AG04450 (cell line): ENCODE measurements around the gene PTPRR. TPM values are rescaled to one million over a fixed set of nuclear protein-coding genes. Genes with fewer than 3 reads are reported as not detected.

Experiments
- CTCF ChIA-PET: fragments of 300-600, 350-600 bp; formaldehyde crosslinking; extraction: SDS; loops from one replicate; lab custom pipeline; 2022; ENCODE audit warnings: antibody characterized with exemption, inconsistent platforms; lab: Charles Lee
- POLR2A ChIA-PET: fragments of 350-600 bp; formaldehyde crosslinking; extraction: SDS; loops from one replicate; lab custom pipeline; 2021; ENCODE audit warnings: antibody characterized with exemption, inconsistent platforms; lab: Yijun Ruan, JAX
- DNase-seq: peaks from one replicate; pipeline ENCODE4 v3.0.0-alpha.2; 2011; ENCODE audit warnings: low read depth, low spot score
- H3K27ac ChIP-seq: one replicate; pipeline ENCODE4 v1.5.1; 2012; ENCODE audit warnings: low read depth, low read length, control low read depth
- H3K27me3 ChIP-seq: one replicate; pipeline ENCODE4 v1.6.0; 2012; ENCODE audit warnings: low read length; ENCODE audit not compliant: control insufficient read depth, insufficient read depth
- H3K4me3 ChIP-seq: 2 replicates; pipeline ENCODE4 v1.5.1; 2011; ENCODE audit warnings: mild to moderate bottlenecking, low read depth, low read length, control low read depth
- H3K9me3 ChIP-seq: 2 replicates; pipeline ENCODE4 v1.5.1; 2012; ENCODE audit warnings: low read length; ENCODE audit not compliant: control insufficient read depth, insufficient read depth
- polyA plus RNA-seq: library from polyadenylated mRNA; depleted of rRNA; stranded (reverse); fragments of >200 nt; gene quantifications from 2 replicates; pipeline ENCODE4 v1.2.3, GENCODE V29; 2011; rRNA removed
- small RNA-seq: library from RNA; depleted of rRNA; stranded (forward); fragments of <200 nt; gene quantifications from one replicate; pipeline ENCODE3, GENCODE V24; 2012; ENCODE audit warnings: low read depth; ENCODE audit not compliant: insufficient read length
- TF ChIP-seq, protein P1 (sequence below): IDR thresholded peaks from 2 replicates; pipeline ENCODE4 v1.5.1; 2011; ENCODE audit warnings: low read depth, low read length, control low read depth, inconsistent platforms

Gene PTPRR
- polyA plus RNA-seq, 1 experiment = 0.07 TPM

DNA sequence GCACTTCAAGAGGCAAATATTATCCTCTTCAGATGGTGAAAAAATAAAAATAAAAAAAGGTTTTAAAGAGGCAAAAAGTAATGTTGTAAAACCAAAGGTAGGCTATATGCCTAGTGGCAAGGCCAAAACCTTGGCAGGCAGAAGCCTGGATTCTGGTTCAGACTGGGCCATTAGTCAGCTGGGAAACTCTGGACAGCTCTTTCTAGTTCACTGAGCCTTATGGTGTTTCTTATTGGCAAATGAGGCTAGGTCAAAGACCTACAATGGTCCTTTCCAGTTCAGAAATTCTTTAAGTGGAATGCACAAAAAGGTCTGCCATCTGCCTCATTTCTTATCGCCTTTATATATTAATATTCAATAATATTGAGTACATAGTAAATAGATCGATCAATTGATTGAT is 327.9 kb downstream of the PTPRR start:
- Histone ChIP-seq H3K9me3 (no peaks in the 10 kb centered on the region), H3K27me3 (no peaks in the 10 kb centered on the region), H3K27ac (no peak overlapping the region), H3K4me3 (no peak overlapping the region)
- DNase-seq = no peak
- ChIA-PET CTCF (interaction anchor here (0.6 to 1.3 kb wide), 2 partner anchors 100 to 128 kb away, joined by 7 to 8 read pairs; no protein-coding TSS in a partner anchor), POLR2A (no interaction called here)
- TF ChIP-seq, protein P1, sequence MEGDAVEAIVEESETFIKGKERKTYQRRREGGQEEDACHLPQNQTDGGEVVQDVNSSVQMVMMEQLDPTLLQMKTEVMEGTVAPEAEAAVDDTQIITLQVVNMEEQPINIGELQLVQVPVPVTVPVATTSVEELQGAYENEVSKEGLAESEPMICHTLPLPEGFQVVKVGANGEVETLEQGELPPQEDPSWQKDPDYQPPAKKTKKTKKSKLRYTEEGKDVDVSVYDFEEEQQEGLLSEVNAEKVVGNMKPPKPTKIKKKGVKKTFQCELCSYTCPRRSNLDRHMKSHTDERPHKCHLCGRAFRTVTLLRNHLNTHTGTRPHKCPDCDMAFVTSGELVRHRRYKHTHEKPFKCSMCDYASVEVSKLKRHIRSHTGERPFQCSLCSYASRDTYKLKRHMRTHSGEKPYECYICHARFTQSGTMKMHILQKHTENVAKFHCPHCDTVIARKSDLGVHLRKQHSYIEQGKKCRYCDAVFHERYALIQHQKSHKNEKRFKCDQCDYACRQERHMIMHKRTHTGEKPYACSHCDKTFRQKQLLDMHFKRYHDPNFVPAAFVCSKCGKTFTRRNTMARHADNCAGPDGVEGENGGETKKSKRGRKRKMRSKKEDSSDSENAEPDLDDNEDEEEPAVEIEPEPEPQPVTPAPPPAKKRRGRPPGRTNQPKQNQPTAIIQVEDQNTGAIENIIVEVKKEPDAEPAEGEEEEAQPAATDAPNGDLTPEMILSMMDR = no peak

DNA sequence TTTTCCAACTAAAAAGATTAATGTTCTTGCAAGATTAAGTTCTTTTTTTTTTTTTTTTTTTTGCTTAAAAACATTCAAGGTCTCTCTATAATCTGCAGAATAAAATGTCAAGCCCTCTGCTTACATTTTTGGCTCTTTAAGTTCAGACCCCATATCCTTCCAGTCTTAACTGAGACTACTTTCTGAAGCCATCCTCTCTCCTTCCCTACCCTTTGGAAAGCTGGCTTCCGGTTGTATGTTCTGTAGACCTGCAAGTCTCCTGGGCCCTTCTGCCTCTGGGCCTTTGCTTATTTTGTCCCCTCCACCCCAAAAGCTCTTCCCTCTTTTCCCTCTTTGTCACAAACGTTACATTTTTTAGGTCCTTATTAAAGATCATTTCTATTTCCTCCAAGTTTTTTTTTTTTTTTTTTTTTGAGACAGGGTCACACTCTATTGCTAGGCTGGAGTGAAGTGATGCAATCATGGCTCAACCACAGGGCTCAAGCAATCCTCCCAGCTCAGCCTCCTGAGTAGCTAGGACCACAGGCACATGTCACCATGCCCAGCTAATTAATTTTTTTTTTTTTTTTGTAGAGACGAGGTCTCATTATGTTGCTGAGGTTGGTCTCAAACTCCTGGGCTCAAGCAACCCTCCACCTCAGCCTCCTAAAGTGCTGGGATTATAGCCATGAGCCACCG is 329.9 kb downstream of the PTPRR start:
- Histone ChIP-seq H3K27me3 (no peaks in the 10 kb centered on the region), H3K27ac (no peak overlapping the region), H3K4me3 (no peak overlapping the region), H3K9me3 (no peaks in the 10 kb centered on the region)
- CTCF ChIA-PET = interaction anchor here (0.7 to 3.2 kb wide), 17 partner anchors 7 to 711 kb away, joined by 3 to 25 read pairs (median 5); no protein-coding TSS in a partner anchor
- POLR2A ChIA-PET = interaction anchor here (1.0 kb wide), 1 partner anchor 129 kb away, joined by 3 read pairs; no protein-coding TSS in a partner anchor
- no peak for DNase-seq
- TF ChIP-seq, protein P1 = no peak

DNA sequence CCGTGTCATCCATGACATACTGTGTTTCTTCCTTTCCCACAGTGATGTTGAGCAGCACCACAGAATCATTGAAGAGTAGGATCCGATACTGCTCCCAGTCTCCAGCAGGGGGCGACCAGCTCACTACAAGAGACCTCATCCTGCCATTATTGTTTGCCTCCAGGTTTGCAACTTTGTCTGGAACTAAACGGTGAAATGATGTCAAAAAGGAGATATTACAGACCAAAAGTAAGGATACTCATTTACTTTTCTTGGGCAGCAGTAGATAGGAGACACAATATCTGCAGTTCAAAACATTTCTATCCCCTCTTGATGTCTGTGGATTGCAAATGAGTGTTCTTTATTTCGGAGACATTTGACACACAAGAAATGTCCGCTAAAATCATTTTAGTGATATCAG is 330.5 kb downstream of the PTPRR start:
- H3K27ac ChIP-seq = no peak overlapping the region
- H3K9me3 ChIP-seq = no peaks in the 10 kb centered on the region
- ChIA-PET CTCF (interaction anchor here (0.6 to 3.2 kb wide), 16 partner anchors 8 to 711 kb away, joined by 3 to 25 read pairs (median 6); no protein-coding TSS in a partner anchor), POLR2A (interaction anchor here (1.0 kb wide), 1 partner anchor 129 kb away, joined by 3 read pairs; no protein-coding TSS in a partner anchor)
- peak; percentile 41 for DNase-seq
- H3K4me3 ChIP-seq = no peak overlapping the region
- TF ChIP-seq, protein P1 = peak; percentile 90
- no peaks in the 10 kb centered on the region for H3K27me3 ChIP-seq

Small RNAs within 50 kb of the gene (small RNA-seq; reads per million reads assigned to genes)
- gene RF00019 = not detected

Other genes starting within 250 kb of the PTPRR start
- not detected in 2 replicates for gene TSPAN8, start 237.3 kb upstream of the PTPRR start, polyA plus RNA-seq